Measurements from ENCODE around the gene C5orf63.
"Not testable (repeated sequence)": the region's sequence is repeated elsewhere in the genome, so short reads cannot be mapped to it uniquely, and the experiment has no call there.

The C5orf63 gene

DNA sequence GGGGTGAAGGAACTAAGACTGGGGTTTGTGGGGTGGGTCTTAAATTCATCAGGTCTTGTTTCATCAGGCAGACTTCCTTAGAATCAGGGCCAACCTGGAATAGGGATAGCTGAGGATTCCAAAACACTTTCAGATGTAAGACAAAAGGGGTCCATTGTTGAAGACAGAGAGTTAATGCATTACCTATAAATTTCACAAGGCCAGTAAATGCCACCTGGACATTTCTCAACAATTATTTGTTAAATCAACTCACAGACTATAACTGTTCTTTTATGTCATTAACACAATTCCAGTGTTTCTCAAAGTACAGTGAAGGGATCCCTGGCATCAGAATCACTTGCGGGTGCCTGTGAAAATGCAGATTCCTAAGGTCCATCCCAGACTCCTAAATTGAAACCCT lies 45.8 kb downstream of the C5orf63 start:
- no peak for DNase-seq
- H3F3A ChIP-seq (ENCODE audit: insufficient read depth, low read length), result peaks cover 7% of the 10 kb centered on the region; the same call in 1 of the 2 replicates
- H3K4me1 ChIP-seq (ENCODE audit: low read length), result peaks cover 8% of the 10 kb centered on the region
- H3K27me3 ChIP-seq (replicated peaks; ENCODE audit: insufficient read depth, low read length), result no peaks in the 10 kb centered on the region
- peaks cover 53% of the 10 kb centered on the region for H3K79me2 ChIP-seq (ENCODE audit: low read length)
- H3K9ac ChIP-seq (ENCODE audit: low read length), result no peak overlapping the region
- no peak overlapping the region for H3K4me2 ChIP-seq (ENCODE audit: low read depth, low read length)
- TF ChIP-seq EZH2phosphoT487 (IDR thresholded peaks at IDR 0.05; ENCODE audit: low read length), result no peak
- H3K4me3 ChIP-seq (ENCODE audit: low read length), result no peak overlapping the region
- H4K20me1 ChIP-seq (ENCODE audit: insufficient read depth, low read length), result no peaks in the 10 kb centered on the region
- no peaks in the 10 kb centered on the region for H3K9me2 ChIP-seq (replicated peaks; ENCODE audit: insufficient read depth, low read length)
- no peaks in the 10 kb centered on the region for H3K9me3 ChIP-seq (replicated peaks; ENCODE audit: insufficient read depth, low read length)
- H2AFZ ChIP-seq (ENCODE audit: low read length), result no peak overlapping the region
- no peaks in the 10 kb centered on the region for H3K36me3 ChIP-seq (replicated peaks; ENCODE audit: insufficient read depth, low read length)
- H3K27ac ChIP-seq (ENCODE audit: low read length), result no peak overlapping the region

GRCh38 chr5:127026166-127026565 lies 47.1 kb downstream of the C5orf63 start:
- Histone ChIP-seq H3K9ac (ENCODE audit: low read length) (no peak overlapping the region), H3K79me2 (ENCODE audit: low read length) (peaks cover 54% of the 10 kb centered on the region), H3K4me3 (ENCODE audit: low read length) (no peak overlapping the region)

GRCh38 chr5:127025467-127025866 lies 47.8 kb downstream of the C5orf63 start:
- Histone ChIP-seq H3K4me1 (ENCODE audit: low read length) (peaks cover 8% of the 10 kb centered on the region), H3K27ac (ENCODE audit: low read length) (no peak overlapping the region), H2AFZ (ENCODE audit: low read length) (no peak overlapping the region), H3K79me2 (ENCODE audit: low read length) (peaks cover 58% of the 10 kb centered on the region), H4K20me1 (ENCODE audit: insufficient read depth, low read length) (no peaks in the 10 kb centered on the region), H3K9me2 (replicated peaks; ENCODE audit: insufficient read depth, low read length) (no peaks in the 10 kb centered on the region), H3K9ac (ENCODE audit: low read length) (no peak overlapping the region), H3K4me2 (ENCODE audit: low read depth, low read length) (no peak overlapping the region), H3K36me3 (replicated peaks; ENCODE audit: insufficient read depth, low read length) (no peaks in the 10 kb centered on the region), H3K27me3 (replicated peaks; ENCODE audit: insufficient read depth, low read length) (no peaks in the 10 kb centered on the region), H3K4me3 (ENCODE audit: low read length) (no peak overlapping the region), H3F3A (ENCODE audit: insufficient read depth, low read length) (no peaks in the 10 kb centered on the region), H3K9me3 (replicated peaks; ENCODE audit: insufficient read depth, low read length) (no peaks in the 10 kb centered on the region)
- no peak for DNase-seq
- TF ChIP-seq EZH2 (optimal IDR thresholded peaks at IDR 0.05; ENCODE audit: low read depth, low read length) (no peak), CTCF (IDR thresholded peaks at IDR 0.05; ENCODE audit: low read length) (no peak), EZH2phosphoT487 (IDR thresholded peaks at IDR 0.05; ENCODE audit: low read length) (no peak)

More at GRCh38 chr5:127026166-127026565, 47.1 kb downstream of the C5orf63 start:
- peaks cover 8% of the 10 kb centered on the region for H3K4me1 ChIP-seq (ENCODE audit: low read length)
- H2AFZ ChIP-seq (ENCODE audit: low read length), result no peak overlapping the region
- no peaks in the 10 kb centered on the region for H3K27me3 ChIP-seq (replicated peaks; ENCODE audit: insufficient read depth, low read length)
- no peaks in the 10 kb centered on the region for H3K36me3 ChIP-seq (replicated peaks; ENCODE audit: insufficient read depth, low read length)
- no peak for DNase-seq
- no peak overlapping the region for H3K27ac ChIP-seq (ENCODE audit: low read length)
- no peaks in the 10 kb centered on the region for H3K9me2 ChIP-seq (replicated peaks; ENCODE audit: insufficient read depth, low read length)
- no peaks in the 10 kb centered on the region for H4K20me1 ChIP-seq (ENCODE audit: insufficient read depth, low read length)
- no peak overlapping the region for H3K4me2 ChIP-seq (ENCODE audit: low read depth, low read length)
- no peaks in the 10 kb centered on the region for H3K9me3 ChIP-seq (replicated peaks; ENCODE audit: insufficient read depth, low read length)
- peaks cover 6% of the 10 kb centered on the region; the same call in 1 of the 2 replicates for H3F3A ChIP-seq (ENCODE audit: insufficient read depth, low read length)
- TF ChIP-seq EZH2phosphoT487 (IDR thresholded peaks at IDR 0.05; ENCODE audit: low read length) (no peak), EZH2 (optimal IDR thresholded peaks at IDR 0.05; ENCODE audit: low read depth, low read length) (no peak), CTCF (IDR thresholded peaks at IDR 0.05; ENCODE audit: low read length) (no peak)

DNA sequence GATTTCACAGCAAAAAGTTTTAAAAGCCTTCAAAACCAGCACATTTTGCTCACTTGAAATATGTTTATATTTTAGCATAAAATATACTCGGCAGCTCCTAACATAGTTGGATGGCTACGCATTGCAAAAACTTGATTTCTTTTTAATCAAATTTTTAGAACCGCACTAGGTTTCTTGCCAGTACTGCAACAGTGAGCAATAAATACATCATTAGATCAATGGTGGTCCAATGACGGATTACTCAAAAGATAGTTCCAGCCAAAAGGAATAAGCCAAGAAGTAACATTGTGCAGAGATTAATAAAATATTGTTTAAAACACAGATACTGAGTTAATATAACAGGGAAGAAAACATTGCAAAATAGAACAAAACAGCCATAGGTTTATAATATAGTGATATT lies 48.5 kb downstream of the C5orf63 start:
- no peaks in the 10 kb centered on the region for H3K27me3 ChIP-seq (replicated peaks; ENCODE audit: insufficient read depth, low read length)
- no peak overlapping the region for H3K4me3 ChIP-seq (ENCODE audit: low read length)
- no peaks in the 10 kb centered on the region for H4K20me1 ChIP-seq (ENCODE audit: insufficient read depth, low read length)
- H3K36me3 ChIP-seq (replicated peaks; ENCODE audit: insufficient read depth, low read length), result no peaks in the 10 kb centered on the region
- no peak for DNase-seq
- H2AFZ ChIP-seq (ENCODE audit: low read length), result no peak overlapping the region
- TF ChIP-seq EZH2 (optimal IDR thresholded peaks at IDR 0.05; ENCODE audit: low read depth, low read length) (no peak), EZH2phosphoT487 (IDR thresholded peaks at IDR 0.05; ENCODE audit: low read length) (no peak), CTCF (IDR thresholded peaks at IDR 0.05; ENCODE audit: low read length) (no peak)
- no peak overlapping the region for H3K9ac ChIP-seq (ENCODE audit: low read length)
- no peaks in the 10 kb centered on the region for H3K9me2 ChIP-seq (replicated peaks; ENCODE audit: insufficient read depth, low read length)
- H3F3A ChIP-seq (ENCODE audit: insufficient read depth, low read length), result no peaks in the 10 kb centered on the region
- peaks cover 58% of the 10 kb centered on the region for H3K79me2 ChIP-seq (ENCODE audit: low read length)
- H3K4me2 ChIP-seq (ENCODE audit: low read depth, low read length), result no peak overlapping the region
- H3K4me1 ChIP-seq (ENCODE audit: low read length), result peaks cover 12% of the 10 kb centered on the region
- H3K27ac ChIP-seq (ENCODE audit: low read length), result no peak overlapping the region
- H3K9me3 ChIP-seq (replicated peaks; ENCODE audit: insufficient read depth, low read length), result no peaks in the 10 kb centered on the region

DNA sequence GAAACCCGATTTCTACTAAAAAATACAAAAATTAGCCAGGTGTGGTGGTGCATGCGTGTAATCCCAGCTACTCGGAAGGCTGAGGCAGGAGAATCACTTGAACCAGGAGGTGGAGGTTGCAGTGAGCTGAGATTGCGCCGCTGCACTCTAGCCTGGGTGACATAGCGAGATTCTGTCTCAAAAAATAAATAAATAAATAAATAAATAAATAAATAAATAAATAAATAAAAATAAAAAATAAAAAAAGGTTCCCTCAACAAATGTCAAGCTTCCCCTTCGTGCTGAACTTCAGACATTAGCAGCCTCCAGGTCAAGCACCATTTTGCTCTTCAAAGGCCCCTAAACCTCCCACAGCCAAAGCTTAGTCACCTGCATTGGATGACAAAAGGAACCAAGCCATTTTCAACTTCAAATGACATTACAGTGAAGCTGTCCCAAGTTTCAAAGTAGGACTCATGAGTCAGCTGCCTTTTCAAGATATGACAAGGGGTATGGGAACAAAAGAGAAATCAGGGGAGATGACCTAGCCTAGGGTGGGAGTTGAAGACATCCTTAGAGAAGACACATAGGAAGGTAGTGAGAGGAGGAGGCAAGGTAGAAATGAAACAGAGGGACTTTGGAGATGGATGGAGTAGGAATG lies 49.6 kb downstream of the C5orf63 start:
- H4K20me1 ChIP-seq (ENCODE audit: insufficient read depth, low read length); H3K36me3 ChIP-seq (replicated peaks; ENCODE audit: insufficient read depth, low read length); H3K4me2 ChIP-seq (ENCODE audit: low read depth, low read length); H3F3A ChIP-seq (ENCODE audit: insufficient read depth, low read length); H3K9me2 ChIP-seq (replicated peaks; ENCODE audit: insufficient read depth, low read length); H3K27ac ChIP-seq (ENCODE audit: low read length); H3K9ac ChIP-seq (ENCODE audit: low read length); DNase-seq; H2AFZ ChIP-seq (ENCODE audit: low read length); H3K9me3 ChIP-seq (replicated peaks; ENCODE audit: insufficient read depth, low read length); H3K4me3 ChIP-seq (ENCODE audit: low read length); H3K27me3 ChIP-seq (replicated peaks; ENCODE audit: insufficient read depth, low read length): not testable (repeated sequence)
- H3K4me1 ChIP-seq (ENCODE audit: low read length), result peaks cover 12% of the 10 kb centered on the region
- peaks cover 47% of the 10 kb centered on the region for H3K79me2 ChIP-seq (ENCODE audit: low read length)
